Measurements from ENCODE around the gene SNED1.
A peak's percentile ranks its signal among the peaks of the same experiment; 100 is the strongest.

The SNED1 gene

DNA sequence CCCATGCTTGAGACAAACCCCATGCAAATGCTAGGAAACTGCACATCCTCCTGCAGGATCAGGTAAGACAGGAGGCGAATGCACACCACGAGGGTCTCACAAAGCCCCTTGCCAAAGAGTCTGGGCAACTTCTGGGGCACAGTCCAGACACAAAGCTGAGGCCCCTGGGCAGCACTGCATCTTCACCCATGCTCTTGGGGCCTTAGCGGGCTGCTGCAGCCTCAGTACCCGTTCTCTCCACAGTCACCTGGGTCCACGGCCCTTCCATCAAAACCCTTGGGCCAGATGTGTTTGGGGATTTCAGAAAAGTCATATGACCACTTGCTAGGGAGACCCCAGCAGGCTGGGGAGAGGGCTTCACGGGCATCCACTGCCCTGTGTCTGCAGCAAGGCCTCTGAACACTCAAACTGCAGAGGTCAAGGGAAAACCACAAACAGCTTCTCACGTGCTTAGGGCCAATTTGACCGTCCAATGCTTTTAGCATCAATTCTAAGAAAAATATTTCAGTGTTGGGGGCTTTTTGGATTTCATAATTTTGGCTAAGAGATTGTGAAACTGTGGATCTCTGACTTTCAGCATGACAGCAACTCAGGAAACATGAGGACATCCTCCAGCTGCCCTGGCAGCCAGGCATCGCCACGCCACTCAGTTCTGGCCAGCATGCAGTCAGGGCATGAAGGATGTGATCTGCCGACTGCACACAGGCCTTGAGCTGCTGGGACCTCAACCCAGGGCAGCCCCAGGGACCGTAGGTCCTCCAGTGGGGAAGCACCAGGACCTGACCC, 130.9 kb downstream of the SNED1 start:
- Mint-ChIP-seq H3K9me3 (no peaks in the 10 kb centered on the region), H3K36me3 (ENCODE audit: low read depth) (peaks cover 43% of the 10 kb centered on the region), H3K4me1 (ENCODE audit: low read depth) (peaks cover 37% of the 10 kb centered on the region), H3K27me3 (ENCODE audit: low read depth) (no peaks in the 10 kb centered on the region), H3K4me3 (no peak overlapping the region), H3K27ac (peak overlapping the region; percentile 88)

- no peaks in the 10 kb centered on the region for H3K27me3 Mint-ChIP-seq (ENCODE audit: low read depth)
- no peak overlapping the region for H3K4me3 Mint-ChIP-seq
- peak overlapping the region; percentile 43 for H3K27ac Mint-ChIP-seq
- peaks cover 35% of the 10 kb centered on the region for H3K4me1 Mint-ChIP-seq (ENCODE audit: low read depth)
- peaks cover 42% of the 10 kb centered on the region for H3K36me3 Mint-ChIP-seq (ENCODE audit: low read depth)
- no peaks in the 10 kb centered on the region for H3K9me3 Mint-ChIP-seq
Observed at GRCh38 chr2:241130316-241130715, 131.9 kb downstream of the SNED1 start.

GRCh38 chr2:241131531-241131930, 133.1 kb downstream of the SNED1 start:
- Mint-ChIP-seq H3K9me3 (no peaks in the 10 kb centered on the region), H3K4me1 (ENCODE audit: low read depth) (peaks cover 28% of the 10 kb centered on the region), H3K27me3 (ENCODE audit: low read depth) (no peaks in the 10 kb centered on the region), H3K36me3 (ENCODE audit: low read depth) (peaks cover 51% of the 10 kb centered on the region), H3K4me3 (no peak overlapping the region), H3K27ac (no peak overlapping the region)

DNA sequence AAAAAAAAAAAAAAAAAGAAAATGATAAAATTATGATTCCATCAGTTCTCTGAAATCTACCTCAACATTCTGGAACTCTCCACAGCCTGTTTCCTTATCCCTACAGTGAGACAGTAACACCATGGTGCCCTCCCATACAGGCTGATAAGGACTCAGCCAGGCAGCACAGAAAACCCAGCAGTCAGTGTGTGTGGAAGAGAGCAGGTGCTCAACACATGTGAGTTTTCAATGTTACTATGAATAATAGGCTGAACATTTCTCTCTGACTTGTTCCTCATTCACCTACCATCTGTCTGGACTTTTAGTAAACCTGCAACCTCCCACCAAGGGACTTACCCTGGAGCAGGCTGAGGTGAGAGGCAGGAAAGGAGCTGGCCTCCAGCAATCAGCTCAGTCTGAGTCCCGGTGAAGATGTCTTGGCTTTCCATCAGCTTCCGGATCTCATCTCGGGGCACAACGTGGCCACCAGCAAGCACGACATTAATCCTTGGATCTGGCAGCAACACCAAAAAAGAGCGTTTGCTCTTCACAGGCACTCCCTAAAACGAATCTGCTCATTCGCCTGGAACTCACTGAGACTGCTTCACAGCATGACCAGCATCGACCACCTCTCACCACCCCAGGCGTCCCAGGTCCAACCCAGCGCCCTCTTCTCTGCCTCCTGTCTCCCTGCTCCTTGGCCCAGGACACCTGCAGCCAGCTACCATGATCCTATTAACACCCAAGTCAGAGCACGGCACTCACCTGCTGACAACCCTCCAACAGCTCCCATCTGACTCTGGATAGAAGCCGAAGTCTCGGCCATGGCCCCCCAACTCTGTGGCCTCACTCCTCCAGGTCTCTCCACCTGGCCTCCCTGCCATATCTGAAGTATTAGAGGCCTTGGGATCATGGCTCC, 134.4 kb downstream of the SNED1 start:
- Mint-ChIP-seq H3K9me3 (no peaks in the 10 kb centered on the region), H3K27me3 (ENCODE audit: low read depth) (no peaks in the 10 kb centered on the region), H3K4me1 (ENCODE audit: low read depth) (peaks cover 20% of the 10 kb centered on the region), H3K4me3 (no peak overlapping the region), H3K36me3 (ENCODE audit: low read depth) (peaks cover 46% of the 10 kb centered on the region), H3K27ac (peak overlapping the region; percentile 6)

- Mint-ChIP-seq H3K27ac (no peak overlapping the region), H3K27me3 (ENCODE audit: low read depth) (no peaks in the 10 kb centered on the region), H3K4me1 (ENCODE audit: low read depth) (peaks cover 13% of the 10 kb centered on the region), H3K4me3 (no peak overlapping the region), H3K9me3 (no peaks in the 10 kb centered on the region), H3K36me3 (ENCODE audit: low read depth) (peaks cover 47% of the 10 kb centered on the region)
Observed at GRCh38 chr2:241133436-241133820, 135.0 kb downstream of the SNED1 start.

DNA sequence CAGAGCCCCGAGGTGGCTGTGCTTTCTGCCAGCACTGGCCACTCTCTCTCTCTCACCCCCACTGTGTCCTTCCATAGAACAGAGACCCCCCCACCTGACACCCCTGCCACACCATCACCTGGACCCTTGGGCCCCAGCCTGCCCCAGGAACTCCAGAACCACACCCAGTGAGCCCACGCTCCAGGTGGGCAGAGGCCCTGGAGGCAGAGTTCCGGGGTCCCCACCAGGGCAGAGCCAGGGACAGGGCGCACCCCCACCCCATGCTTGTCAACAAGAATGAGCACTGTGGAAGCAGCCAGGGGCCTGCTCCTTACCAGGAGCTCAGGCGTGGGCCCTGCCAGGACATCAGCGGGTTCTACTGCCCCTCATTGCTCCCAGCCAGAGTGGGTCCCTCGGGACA, 136.3 kb downstream of the SNED1 start:
- H3K27ac Mint-ChIP-seq = no peak overlapping the region
- H3K36me3 Mint-ChIP-seq (ENCODE audit: low read depth) = peaks cover 41% of the 10 kb centered on the region
- no peak overlapping the region for H3K4me3 Mint-ChIP-seq
- no peaks in the 10 kb centered on the region for H3K27me3 Mint-ChIP-seq (ENCODE audit: low read depth)
- H3K4me1 Mint-ChIP-seq (ENCODE audit: low read depth) = peaks cover 6% of the 10 kb centered on the region
- no peaks in the 10 kb centered on the region for H3K9me3 Mint-ChIP-seq

DNA sequence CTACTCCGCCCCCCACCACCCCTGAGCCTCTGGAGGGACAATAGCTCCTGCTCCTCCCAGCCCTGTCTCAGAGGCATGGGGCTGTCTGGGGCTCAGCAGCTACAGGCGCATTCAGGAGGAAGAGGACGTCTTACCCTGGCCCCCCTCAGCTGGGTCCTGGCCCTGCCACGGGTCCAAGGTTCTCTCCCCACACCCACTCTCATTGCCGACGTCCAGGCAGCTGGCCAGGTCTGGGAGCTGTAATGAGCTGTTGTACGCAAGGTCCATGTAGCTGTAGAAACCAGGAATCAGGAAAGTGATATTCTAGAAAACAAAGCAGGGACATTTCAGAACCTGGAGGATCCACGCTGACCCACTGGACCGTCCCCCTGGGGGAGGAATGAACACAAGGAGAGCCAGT, 137.3 kb downstream of the SNED1 start:
- Mint-ChIP-seq H3K27me3 (ENCODE audit: low read depth) (no peaks in the 10 kb centered on the region), H3K27ac (no peak overlapping the region), H3K9me3 (no peaks in the 10 kb centered on the region), H3K4me1 (ENCODE audit: low read depth) (peaks cover 3% of the 10 kb centered on the region), H3K36me3 (ENCODE audit: low read depth) (peaks cover 34% of the 10 kb centered on the region), H3K4me3 (no peak overlapping the region)

DNA sequence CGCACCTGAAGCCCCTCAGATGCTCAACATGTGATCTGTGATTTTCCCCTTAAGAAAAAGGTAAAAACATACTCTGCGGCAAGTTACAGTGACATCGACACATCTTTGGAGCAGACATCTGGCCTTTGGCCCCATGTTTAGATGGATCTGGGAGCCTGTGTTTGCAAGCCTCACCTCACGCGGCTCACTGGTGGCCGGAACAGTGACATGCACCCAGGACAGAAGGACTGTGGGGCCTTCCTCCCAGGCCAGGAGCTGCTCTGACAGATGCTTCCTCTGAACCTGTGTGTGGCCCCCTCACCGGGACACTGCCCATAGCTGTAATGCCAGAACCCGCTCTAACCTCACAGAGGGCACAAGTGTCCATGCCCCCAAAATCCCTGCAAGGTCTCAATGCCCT, 137.8 kb downstream of the SNED1 start:
- H3K4me1 Mint-ChIP-seq (ENCODE audit: low read depth) = peaks cover 2% of the 10 kb centered on the region
- no peak overlapping the region for H3K27ac Mint-ChIP-seq
- H3K9me3 Mint-ChIP-seq = no peaks in the 10 kb centered on the region
- peaks cover 33% of the 10 kb centered on the region for H3K36me3 Mint-ChIP-seq (ENCODE audit: low read depth)
- no peak overlapping the region for H3K4me3 Mint-ChIP-seq
- no peaks in the 10 kb centered on the region for H3K27me3 Mint-ChIP-seq (ENCODE audit: low read depth)

DNA sequence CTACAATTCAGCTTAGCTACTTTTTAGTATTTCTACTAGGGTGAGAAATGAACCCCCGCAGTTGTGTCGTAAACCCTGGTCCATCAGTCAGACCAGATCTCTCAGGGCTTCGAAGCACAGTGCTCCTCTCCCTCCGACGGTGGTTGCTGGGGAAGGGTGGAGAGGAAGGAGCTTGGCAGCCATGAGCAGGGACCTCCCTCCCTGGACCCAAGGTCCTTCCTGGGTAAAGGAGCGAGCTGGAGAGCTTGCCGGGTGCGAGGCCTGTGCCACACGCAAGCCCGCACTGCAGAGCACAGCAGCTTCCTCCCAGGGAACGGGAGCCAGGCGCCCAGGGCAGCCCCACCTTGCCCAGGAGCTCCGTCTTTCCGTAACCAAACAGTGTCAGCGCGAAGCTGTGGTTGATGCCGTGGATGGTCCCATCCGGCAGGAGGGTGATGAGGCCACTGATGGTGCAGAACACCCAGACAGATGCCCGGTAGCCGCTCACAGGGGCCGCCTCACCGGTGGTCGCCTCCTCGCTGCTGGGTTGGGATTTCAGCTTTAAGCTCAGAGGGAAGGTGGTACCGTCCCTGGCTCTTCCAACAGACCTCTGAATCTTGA, 138.3 kb downstream of the SNED1 start:
- Mint-ChIP-seq H3K9me3 (no peaks in the 10 kb centered on the region), H3K27me3 (ENCODE audit: low read depth) (no peaks in the 10 kb centered on the region), H3K27ac (no peak overlapping the region), H3K4me3 (no peak overlapping the region), H3K4me1 (ENCODE audit: low read depth) (peaks cover 2% of the 10 kb centered on the region), H3K36me3 (ENCODE audit: low read depth) (peaks cover 36% of the 10 kb centered on the region)

DNA sequence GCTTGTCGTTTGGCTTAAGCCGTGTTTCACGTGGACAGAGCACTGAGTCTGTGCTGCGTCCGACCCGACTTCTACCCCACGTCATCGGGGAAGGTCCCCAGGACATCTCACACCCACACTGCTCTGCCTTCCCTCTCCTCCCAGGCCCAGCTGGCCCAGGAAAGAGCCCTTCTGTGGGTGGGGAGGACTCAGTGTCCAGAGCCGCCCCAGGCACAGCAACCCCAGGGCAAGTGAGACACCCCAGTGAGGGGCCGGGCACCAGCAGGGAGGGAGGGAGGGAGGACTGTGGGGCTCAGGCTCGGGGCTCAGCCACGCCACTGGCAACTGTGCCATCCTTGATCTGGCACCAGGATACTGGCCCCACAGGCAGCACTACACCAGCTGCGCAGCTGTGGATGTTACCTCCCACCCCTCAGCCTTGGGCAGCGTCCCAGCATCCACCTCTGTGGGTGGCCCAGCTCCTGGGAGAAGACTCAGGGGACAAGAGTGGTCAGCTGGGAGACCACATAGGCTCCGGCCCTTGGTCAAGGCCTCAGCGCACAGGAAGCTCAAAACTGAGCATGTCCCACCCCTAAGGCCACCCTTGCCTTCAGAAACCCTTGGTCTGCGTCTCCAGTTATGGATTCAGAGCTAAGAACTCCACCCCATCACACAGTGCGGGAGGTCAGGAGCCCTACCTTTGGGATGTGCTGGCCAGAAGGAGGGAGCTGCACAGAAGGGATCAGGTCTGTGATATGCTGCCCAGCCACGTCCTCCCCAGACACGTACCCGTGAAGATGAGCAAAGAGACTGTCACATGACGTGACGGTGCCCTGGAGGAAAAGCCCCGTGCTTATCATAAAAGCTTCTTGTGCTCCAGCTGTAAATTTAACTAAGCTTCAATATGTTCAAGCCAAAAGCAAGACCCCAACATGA, 139.1 kb downstream of the SNED1 start:
- no peaks in the 10 kb centered on the region for H3K9me3 Mint-ChIP-seq
- peaks cover 39% of the 10 kb centered on the region for H3K36me3 Mint-ChIP-seq (ENCODE audit: low read depth)
- H3K4me3 Mint-ChIP-seq = no peak overlapping the region
- no peaks in the 10 kb centered on the region for H3K27me3 Mint-ChIP-seq (ENCODE audit: low read depth)
- H3K27ac Mint-ChIP-seq = no peak overlapping the region
- peaks cover under 1% of the 10 kb centered on the region for H3K4me1 Mint-ChIP-seq (ENCODE audit: low read depth)

DNA sequence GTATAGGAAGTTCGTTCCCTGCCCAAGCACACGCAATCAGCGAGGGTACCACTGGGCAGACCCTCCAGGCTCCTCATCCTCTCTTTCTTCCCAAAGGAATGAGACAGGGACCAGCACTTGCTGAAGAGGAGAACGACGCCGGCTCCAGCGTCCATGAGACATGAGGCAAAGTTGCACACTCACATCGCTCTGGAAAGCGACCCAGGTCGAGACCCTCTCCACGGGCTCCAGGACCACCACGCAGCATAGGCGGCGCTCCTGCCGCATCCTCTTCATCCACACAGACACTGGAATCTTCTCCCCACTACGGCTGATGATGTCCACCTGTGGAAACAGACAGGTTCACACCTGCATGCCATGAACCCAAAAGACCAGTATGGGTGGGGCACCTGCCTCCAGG, 140.1 kb downstream of the SNED1 start:
- Mint-ChIP-seq H3K9me3 (no peaks in the 10 kb centered on the region), H3K27me3 (ENCODE audit: low read depth) (no peaks in the 10 kb centered on the region), H3K36me3 (ENCODE audit: low read depth) (peaks cover 31% of the 10 kb centered on the region), H3K27ac (no peak overlapping the region), H3K4me3 (no peak overlapping the region), H3K4me1 (ENCODE audit: low read depth) (no peaks in the 10 kb centered on the region)

- Mint-ChIP-seq H3K27ac (no peak overlapping the region), H3K4me1 (ENCODE audit: low read depth) (no peaks in the 10 kb centered on the region), H3K27me3 (ENCODE audit: low read depth) (no peaks in the 10 kb centered on the region), H3K4me3 (no peak overlapping the region), H3K36me3 (ENCODE audit: low read depth) (peaks cover 30% of the 10 kb centered on the region), H3K9me3 (no peaks in the 10 kb centered on the region)
Observed at GRCh38 chr2:241139531-241140444, 141.4 kb downstream of the SNED1 start.

GRCh38 chr2:241140445-241140840, 142.0 kb downstream of the SNED1 start:
- Mint-ChIP-seq H3K4me3 (no peak overlapping the region), H3K27me3 (ENCODE audit: low read depth) (no peaks in the 10 kb centered on the region), H3K27ac (no peak overlapping the region), H3K36me3 (ENCODE audit: low read depth) (peaks cover 30% of the 10 kb centered on the region), H3K9me3 (no peaks in the 10 kb centered on the region), H3K4me1 (ENCODE audit: low read depth) (no peaks in the 10 kb centered on the region)
